Measurements from ENCODE around the gene MARK1. TPM values are rescaled to one million over a fixed set of nuclear protein-coding genes. Genes with fewer than 3 reads are reported as not detected.

Gene MARK1
- under 0.01 TPM in 2 replicates for total RNA-seq

GRCh38 chr1:220527908-220528678 is at the start of gene MARK1:
TSS of gene MARK1 (plus strand) at chr1:220528136. CDS start at chr1:220528823, 687 bp downstream.

GRCh38 chr1:220690140-220691052 is 162.5 kb downstream of the MARK1 start, which contains the start of gene C1orf115:
TSS of gene C1orf115 (plus strand) at chr1:220690363. CDS start at chr1:220690403, 40 bp downstream.

Small RNAs within 50 kb of the gene (small RNA-seq; reads per million reads assigned to genes)
- gene RN7SL464P, result not detected

Other genes with a start within 250 kb of the MARK1 start
- gene C1orf115, start 162.2 kb downstream of the MARK1 start, total RNA-seq, result 0.76 and 9.8 TPM in 2 replicates
- 1.4 and 4.3 TPM in 2 replicates for gene MTARC2, start 220.2 kb downstream of the MARK1 start, total RNA-seq

Data from placental epithelial cell (primary cell).